GM18498 (cell line): ENCODE data around the gene BMP3.
A peak's percentile ranks its signal among the peaks of the same experiment; 100 is the strongest.
"Not testable (repeated sequence)": the region's sequence is repeated elsewhere in the genome, so short reads cannot be mapped to it uniquely, and the experiment has no call there.

Experiments
- ATAC-seq: cut with Tn5 transposase; IDR thresholded peaks from one replicate; pipeline ENCODE4 v1.9.1; 2021; ENCODE audit warnings: mild to moderate bottlenecking, moderate library complexity; ENCODE audit not compliant: unreplicated experiment

Gene BMP3

DNA sequence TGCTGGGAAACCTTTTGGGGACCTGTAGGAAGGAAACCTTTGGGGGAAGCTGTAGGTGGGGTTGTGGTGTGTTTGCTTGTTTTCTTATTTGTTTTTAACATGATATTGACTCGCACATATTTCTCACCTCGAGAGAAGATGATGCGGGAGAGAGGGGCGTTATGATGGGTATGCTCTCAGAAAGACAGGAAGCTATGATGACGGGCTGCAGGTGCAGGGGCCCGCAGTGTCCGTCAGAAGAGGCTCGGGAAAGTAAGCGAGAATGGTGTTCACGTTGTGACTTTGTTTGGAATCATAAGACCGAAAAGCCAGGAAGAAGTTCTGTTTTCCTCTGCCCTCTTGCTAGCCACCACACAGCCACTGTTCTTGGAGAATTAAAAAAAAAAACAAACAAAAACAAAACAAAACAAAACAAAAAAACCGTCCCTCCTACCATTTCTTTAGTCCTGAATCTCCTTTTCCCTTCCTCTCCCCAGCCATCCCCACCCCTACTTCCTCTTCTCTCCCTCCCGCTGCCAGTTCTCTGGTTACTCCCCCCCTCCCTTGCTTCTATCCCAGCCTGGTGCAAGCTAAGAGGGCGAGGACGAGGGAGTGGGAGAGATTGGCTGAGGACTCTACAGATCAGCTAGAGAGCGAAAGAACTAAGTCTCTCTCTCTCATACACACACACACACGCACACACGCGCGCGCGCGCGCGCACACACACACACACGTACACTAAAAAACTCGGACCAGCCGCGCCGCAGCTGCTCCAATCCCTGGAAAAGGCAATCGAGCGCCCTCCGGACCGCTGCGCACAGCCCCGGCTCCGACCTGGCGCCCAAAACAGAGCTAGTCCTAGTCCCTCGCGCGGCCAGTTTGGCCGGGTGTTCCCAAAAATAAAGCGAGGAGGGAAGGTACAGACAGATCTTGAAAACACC lies at the start of gene BMP3:
Gene BMP3, plus strand, starts transcription at position 648 of the 920 bp plus-strand sequence. CDS start 577 bp downstream, outside the sequence.
- ATAC-seq = no peak

DNA sequence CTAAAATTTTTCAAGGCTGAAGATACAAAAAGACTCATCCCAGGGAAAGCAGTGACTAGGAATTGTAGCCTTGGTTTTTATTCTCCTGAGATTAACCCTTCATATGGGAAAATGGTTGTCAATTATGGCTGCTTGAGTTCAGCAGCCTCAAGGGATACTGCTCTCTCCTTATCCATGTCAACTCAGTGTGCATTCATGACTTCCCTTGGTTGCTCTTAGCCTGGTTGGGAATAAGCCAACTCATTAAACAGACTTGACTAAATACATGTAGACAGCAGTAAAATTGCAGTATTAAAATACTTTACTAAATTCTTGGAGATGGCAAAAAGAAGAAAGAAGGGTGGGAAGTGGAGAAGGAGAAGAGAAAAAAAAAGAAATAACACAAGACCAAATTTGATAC lies 44.5 kb upstream of the BMP3 start:
- ATAC-seq = no peak

GRCh38 chr4:80989921-80990544 lies 40.5 kb upstream of the BMP3 start:
- peak; percentile 81 for ATAC-seq

DNA sequence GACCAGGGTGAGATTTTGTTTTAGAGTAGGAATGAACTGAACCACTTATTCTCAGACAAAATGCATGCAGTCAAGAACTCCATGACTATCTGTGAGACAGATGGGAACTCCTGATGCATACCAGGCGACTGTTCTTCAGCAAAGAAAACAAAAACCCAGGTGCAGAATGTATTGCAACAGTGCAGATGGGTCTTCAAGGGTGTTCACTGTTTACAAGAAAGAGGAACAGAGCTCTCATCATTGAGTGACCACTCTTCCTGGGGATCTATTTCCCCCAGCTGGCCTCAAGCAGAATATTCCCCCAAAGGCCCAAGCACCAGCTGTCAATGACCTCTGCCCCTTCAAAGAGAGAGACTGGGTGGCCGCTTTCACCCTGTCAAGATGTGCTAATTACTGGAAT lies 39.7 kb upstream of the BMP3 start:
- no peak for ATAC-seq

GRCh38 chr4:80999943-81000342 lies 30.6 kb upstream of the BMP3 start:
- ATAC-seq = no peak

DNA sequence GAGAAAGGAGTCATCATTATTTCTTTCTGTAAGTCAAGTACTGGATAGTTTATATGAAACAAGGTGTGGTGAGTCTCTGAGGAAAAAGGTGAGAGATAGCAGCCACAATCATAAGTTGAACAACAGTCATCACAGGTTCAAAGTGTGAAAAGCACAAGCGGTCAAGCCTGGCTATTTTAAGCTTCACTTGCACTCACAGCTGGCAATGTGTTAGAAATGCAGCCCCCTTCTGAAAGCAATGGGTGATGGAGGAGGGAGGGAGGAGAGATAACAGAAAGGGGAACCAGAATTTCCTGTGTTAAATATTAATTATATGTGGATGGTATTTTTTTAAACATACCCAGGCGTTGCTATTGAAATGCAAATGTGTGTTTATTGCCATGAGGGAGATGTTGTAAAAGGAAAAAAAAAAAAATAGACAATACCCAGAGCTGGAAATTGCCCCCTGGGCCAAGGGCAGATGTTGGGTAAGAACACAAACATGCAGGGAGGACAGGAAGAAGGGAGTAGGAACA lies 26.9 kb upstream of the BMP3 start:
- peak; percentile 100 for ATAC-seq

DNA sequence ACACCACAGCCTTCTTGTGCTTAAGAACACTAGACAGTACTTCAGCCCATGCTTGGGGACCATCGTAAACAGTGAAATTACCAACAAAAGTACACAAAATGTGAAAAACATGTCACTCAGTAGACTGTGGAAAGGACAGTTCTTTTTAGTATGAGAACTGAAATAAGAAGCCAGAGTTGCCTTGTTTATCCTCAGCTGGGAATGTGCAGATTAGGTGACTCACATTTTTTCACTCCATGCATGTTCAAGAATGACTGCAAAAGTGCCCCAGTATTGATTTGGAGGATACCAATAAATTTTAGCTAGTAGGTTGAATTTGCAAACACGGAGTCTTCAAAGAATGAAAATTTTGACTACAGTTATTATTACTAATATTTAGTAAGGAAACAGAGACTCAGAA lies 23.1 kb upstream of the BMP3 start:
- no peak for ATAC-seq

DNA sequence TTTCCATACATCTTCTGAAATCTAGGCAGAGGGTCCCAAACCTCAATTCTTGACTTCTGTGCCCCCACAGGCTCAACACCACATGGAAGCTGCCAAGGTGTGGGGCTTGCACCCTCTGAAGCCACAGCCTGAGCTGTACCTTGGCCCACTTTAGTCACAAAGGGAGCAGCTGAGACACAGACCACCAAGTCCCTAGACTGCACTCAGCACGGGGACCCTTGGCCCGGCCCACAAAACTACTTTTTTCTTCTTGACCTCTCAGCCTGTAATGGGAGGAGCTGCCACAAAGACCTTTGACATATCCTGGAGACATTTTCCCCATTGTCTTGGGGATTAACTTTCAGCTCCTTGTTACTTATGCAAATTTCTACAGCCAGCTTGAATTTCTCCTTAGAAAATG lies 13.9 kb upstream of the BMP3 start:
- ATAC-seq = not testable (repeated sequence)

GRCh38 chr4:81019006-81019405 lies 11.5 kb upstream of the BMP3 start:
- ATAC-seq = no peak

GRCh38 chr4:81021142-81021944 lies 9.2 kb upstream of the BMP3 start:
- no peak for ATAC-seq

DNA sequence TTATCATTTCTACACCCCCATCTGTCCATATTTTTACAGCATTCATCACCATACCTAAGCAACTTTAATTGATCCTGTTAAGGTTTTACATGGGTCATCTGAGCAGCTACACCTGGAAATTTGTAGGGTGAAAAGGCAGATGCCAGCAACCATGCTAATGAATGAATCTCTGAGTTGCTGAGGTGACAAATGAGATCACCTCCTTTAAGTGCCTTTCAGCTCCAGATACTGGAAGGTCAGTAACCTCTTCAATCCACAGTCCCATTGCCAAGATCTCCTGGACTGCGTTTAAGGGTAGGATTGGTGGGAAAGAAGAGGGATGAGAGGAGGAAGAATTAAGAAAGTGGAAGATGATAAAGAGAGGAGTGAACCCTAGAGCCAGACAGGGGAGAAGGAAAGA lies 8.5 kb upstream of the BMP3 start:
- no peak for ATAC-seq

- no peak for ATAC-seq
Observed at GRCh38 chr4:81023484-81023883, 7.0 kb upstream of the BMP3 start.

GRCh38 chr4:81030981-81031791 lies 678 bp downstream of the BMP3 start:
- no peak for ATAC-seq

GRCh38 chr4:81031796-81032551 lies 1.5 kb downstream of the BMP3 start:
- no peak for ATAC-seq

DNA sequence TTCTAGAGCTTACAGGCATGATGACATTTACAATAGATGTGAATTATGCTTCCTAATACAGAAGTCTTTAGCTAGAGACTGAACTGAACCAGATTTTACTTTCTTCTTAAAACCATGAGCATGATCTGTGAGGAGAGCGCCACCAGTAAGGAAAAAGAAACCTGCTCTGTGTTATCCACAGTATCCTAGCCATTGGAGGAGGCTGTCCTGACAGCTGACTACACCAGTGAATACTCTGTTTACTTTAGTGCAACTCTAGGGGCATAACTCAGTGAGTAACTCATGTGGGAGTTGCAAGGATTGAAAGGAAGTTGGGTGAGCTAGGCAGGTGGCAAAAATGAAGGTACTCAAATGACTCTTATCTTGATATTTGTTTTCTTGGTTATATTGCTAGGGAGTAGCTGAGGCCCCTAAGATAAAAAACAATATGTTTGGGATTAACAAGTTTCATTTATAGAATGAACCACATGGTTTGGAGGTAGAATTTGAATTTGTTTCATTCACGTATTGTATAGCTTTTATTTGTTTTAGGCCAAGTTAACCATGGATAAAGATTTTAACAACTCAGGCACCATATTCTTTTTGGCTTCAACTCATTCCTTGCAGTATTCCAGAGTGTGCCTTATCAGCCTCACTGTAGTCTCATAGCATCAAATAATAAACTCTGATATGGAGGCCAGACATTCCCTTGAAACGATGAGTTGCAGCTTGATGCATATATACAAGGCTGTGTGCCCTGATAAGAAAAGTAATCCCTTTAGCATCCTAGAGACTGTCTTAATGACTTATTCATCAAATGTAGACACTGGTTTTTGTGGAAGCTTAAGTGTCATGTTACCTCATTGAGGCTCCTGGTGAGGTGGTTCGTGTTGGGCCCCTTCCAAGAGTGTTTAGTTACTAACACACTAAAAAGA lies 2.5 kb downstream of the BMP3 start:
- ATAC-seq = no peak

DNA sequence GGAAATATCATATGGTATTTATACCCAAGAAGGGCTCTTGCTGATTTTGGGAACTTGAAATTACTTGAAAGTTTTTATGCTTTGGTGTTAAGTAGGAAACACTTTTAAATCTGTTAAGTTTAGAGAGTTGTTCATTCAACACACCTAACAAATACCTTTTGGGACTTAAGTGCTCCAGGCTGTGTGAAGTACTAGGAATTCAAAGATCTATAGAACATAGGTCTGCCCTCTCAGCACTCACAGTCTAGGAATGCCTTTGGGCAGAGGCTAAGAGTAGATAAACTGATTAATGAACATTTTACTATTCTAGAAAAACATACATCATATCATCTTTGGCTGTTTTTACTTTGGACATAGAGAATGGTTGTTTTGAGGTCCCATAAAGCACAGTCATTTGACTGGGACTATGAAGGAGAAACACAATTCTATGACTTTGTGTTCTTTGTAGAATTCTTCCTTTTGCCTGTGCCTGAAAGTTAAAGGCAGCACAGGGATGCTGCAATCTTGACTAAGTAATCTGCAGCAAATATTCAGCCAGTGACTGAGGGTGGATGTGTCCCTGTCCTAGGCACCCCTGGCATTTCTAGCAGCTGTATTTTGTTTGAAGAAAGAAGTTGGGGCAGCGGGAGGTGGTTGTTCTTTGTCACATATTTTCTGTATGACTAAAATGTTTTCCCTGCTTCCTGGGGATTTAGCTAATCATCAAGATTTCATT lies 8.3 kb downstream of the BMP3 start:
- ATAC-seq = no peak

DNA sequence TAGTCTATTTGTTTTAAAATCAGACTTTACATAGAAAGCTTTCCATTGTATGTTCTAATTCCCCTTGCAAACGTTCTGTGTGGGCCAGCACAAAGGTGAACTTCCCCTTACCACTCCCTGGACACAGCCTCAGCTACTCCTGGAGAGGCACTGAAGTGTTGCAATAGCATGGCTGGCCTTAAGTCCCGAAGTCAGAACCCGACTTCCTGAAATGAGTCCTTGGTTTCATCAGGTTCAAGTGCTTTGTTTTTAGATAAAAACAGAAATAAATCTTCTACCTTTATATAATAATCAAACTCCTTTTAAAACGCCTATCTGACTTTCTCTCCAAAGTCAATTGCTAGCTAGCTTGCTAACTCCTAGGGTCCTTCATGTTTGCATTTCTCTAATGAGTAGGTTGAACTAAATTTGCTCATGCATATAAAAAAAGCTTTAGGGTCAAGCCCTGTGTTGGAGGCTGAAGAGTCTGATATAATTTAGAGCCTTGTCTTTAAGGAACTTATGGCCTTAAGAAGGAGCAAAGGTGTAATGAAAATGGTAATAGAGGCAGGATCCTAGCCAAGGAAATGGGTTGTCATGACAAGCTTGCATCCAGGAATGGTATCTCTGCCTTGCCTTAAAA lies 9.0 kb downstream of the BMP3 start:
- ATAC-seq = no peak
